B cell (primary cell): ENCODE results near the gene NDUFV3. TPM values are rescaled to one million over a fixed set of nuclear protein-coding genes. Genes with fewer than 3 reads are reported as not detected.

Source experiments
- ATAC-seq: fragments of 200-7000 bp; cut with Tn5 transposase; one replicate; pipeline ENCODE4 v1.10.0; 2021; ENCODE audit warnings: low read depth, mild to moderate bottlenecking, moderate number of reproducible peaks, moderate library complexity
- CTCF ChIA-PET: fragments of 350-600 bp; sonication (Branson Sonifier 250); formaldehyde crosslinking; loops from one replicate; lab custom pipeline; 2021; ENCODE audit warnings: antibody characterized with exemption, inconsistent platforms; lab: Charles Lee
- POLR2A ChIA-PET: fragments of 350-600 bp; sonication (Branson Sonifier 250); formaldehyde crosslinking; loops from one replicate; lab custom pipeline; 2021; ENCODE audit warnings: antibody characterized with exemption; lab: Charles Lee
- DNase-seq: peaks from one replicate; pipeline ENCODE4 v3.0.0; 2013
- H2AFZ ChIP-seq: 2 replicates; pipeline ENCODE4 v1.6.1; 2012; ENCODE audit warnings: mild to moderate bottlenecking, low read depth, low read length; ENCODE audit not compliant: insufficient read depth, poor library complexity, severe bottlenecking
- H3K27ac ChIP-seq, 2 donors: 1 replicate in 1 of 2; 2 replicates in 1 of 2; pipeline ENCODE4 v1.5.1; 2012 to 2013; ENCODE audit warnings: low read length in 2 of 2, mild to moderate bottlenecking in 2 of 2, moderate library complexity in 1 of 2
- H3K27me3 ChIP-seq, 4 experiments: fragments of 200-600 bp in 1 of 4; sonication (generic) in 1 of 4; replicated peaks in 1 of 4; 1 replicate in 2 of 4; 2 replicates in 2 of 4; pipeline versions ENCODE4 v1.6.1 to v1.7.0; 2013 to 2016; ENCODE audit warnings: low read length in 3 of 4, mild to moderate bottlenecking in 2 of 4, mixed read lengths in 1 of 4, moderate library complexity in 1 of 4; ENCODE audit not compliant: insufficient read depth in 4 of 4, control insufficient read depth in 3 of 4; ENCODE audit errors: control extremely low read depth in 1 of 4
- H3K36me3 ChIP-seq, 2 experiments: replicated peaks in 1 of 2; 1 replicate in 1 of 2; 2 replicates in 1 of 2; pipeline versions ENCODE4 v1.6.1 to v1.7.1; 2013; ENCODE audit warnings: low read length in 1 of 2; ENCODE audit not compliant: insufficient read depth in 2 of 2, control insufficient read depth in 1 of 2; ENCODE audit errors: control extremely low read depth in 1 of 2, extremely low read depth in 1 of 2
- H3K4me1 ChIP-seq, 2 donors: fragments of 200-600 bp in 1 of 2; sonication (generic) in 1 of 2; 1 replicate in 1 of 2; 2 replicates in 1 of 2; pipeline versions ENCODE4 v1.5.1 to v1.6.1; 2013 to 2017; ENCODE audit warnings: low read length in 2 of 2; ENCODE audit not compliant: control insufficient read depth in 2 of 2, insufficient read depth in 2 of 2
- H3K4me2 ChIP-seq: replicated peaks from 2 replicates; pipeline ENCODE3; 2012; ENCODE audit warnings: mild to moderate bottlenecking, low read depth, low read length; ENCODE audit not compliant: poor library complexity, severe bottlenecking
- H3K4me3 ChIP-seq, 5 experiments: fragments of 200-600 bp in 1 of 5; sonication (generic) in 1 of 5; 1 replicate in 3 of 5; 2 replicates in 2 of 5; pipeline versions ENCODE4 v1.5.1 to v1.7.0; 2011 to 2016; ENCODE audit warnings: low read length in 4 of 5, mild to moderate bottlenecking in 4 of 5, low read depth in 2 of 5, control low read depth in 1 of 5, moderate library complexity in 1 of 5; ENCODE audit not compliant: insufficient read depth in 1 of 5; ENCODE audit errors: control extremely low read depth in 1 of 5, extremely low read depth in 1 of 5
- H3K79me2 ChIP-seq: fragments of 200-600 bp; sonication (generic); one replicate; pipeline ENCODE4 v1.6.0; 2016; ENCODE audit warnings: low read length; ENCODE audit not compliant: control insufficient read depth, insufficient read depth
- H3K9ac ChIP-seq: fragments of 200-600 bp; sonication (generic); 2 replicates; pipeline ENCODE4 v1.6.1; 2017; ENCODE audit warnings: mild to moderate bottlenecking, low read length, moderate library complexity
- H3K9me3 ChIP-seq, 3 donors: one replicate each; pipeline versions ENCODE4 v1.6.1 to v1.7.1; 2013; ENCODE audit warnings: low read length in 2 of 3; ENCODE audit not compliant: control insufficient read depth in 2 of 3, insufficient read depth in 1 of 3; ENCODE audit errors: control extremely low read depth in 1 of 3
- H4K20me1 ChIP-seq: 2 replicates; pipeline ENCODE4 v1.6.0; 2012; ENCODE audit warnings: mild to moderate bottlenecking, low read length; ENCODE audit not compliant: insufficient read depth, control insufficient read depth, poor library complexity, severe bottlenecking
- H3K27ac Mint-ChIP-seq: one replicate; pipeline ENCODE4 v1.8.0; 2021; ENCODE audit warnings: mixed read lengths
- H3K27me3 Mint-ChIP-seq: one replicate; pipeline ENCODE4 v1.8.0; 2021; ENCODE audit warnings: mixed read lengths
- H3K4me1 Mint-ChIP-seq: one replicate; pipeline ENCODE4 v1.8.0; 2021; ENCODE audit warnings: mixed read lengths
- H3K4me3 Mint-ChIP-seq: one replicate; pipeline ENCODE4 v1.8.0; 2021; ENCODE audit warnings: mixed read lengths
- H3K9me3 Mint-ChIP-seq: one replicate; pipeline ENCODE4 v1.8.0; 2022; ENCODE audit warnings: mixed read lengths; ENCODE audit not compliant: insufficient read depth
- CTCF ChIP-seq: fragments of 200-600 bp; IDR thresholded peaks from one replicate; pipeline ENCODE4 v1.8.0; 2022; ENCODE audit warnings: antibody characterized with exemption, mild to moderate bottlenecking
- EZH2 ChIP-seq: IDR thresholded peaks from 2 replicates; pipeline ENCODE4 v1.6.1; 2012; ENCODE audit warnings: borderline replicate concordance, low read depth, mild to moderate bottlenecking, moderate library complexity, low read length; ENCODE audit not compliant: insufficient read depth, poor library complexity, severe bottlenecking
- WGBS: methylation state at CpG from one replicate; pipeline ENCODE4 v1.1.5; 2013; ENCODE audit warnings: missing lambda C conversion rate; ENCODE audit not compliant: insufficient coverage; 5-methylcytosine and 5-hydroxymethylcytosine counted together
- intact Hi-C: fragments of 100-400 bp; cut with micrococcal nuclease; formaldehyde crosslinking; loops from one replicate; pipeline ENCODE4 v1.10.0; 2022
- polyA plus RNA-seq: library from polyadenylated mRNA; depleted of rRNA; stranded (reverse); fragments of >200 nt; gene quantifications from 2 replicates; pipeline ENCODE4 v1.2.3, GENCODE V29; 2012
- total RNA-seq, 2 donors: library from RNA; stranded (reverse); fragments of 120-200 nt in 1 of 2; gene quantifications; 1 replicate in 1 of 2; 2 replicates in 1 of 2; pipeline versions ENCODE4 v1.2.3 to v1.2.4, GENCODE V29; 2013 to 2022

NDUFV3 gene
- total and polyA plus RNA-seq, 2 donors (not counting 1 experiment from before 2014, with no cell fraction given), result 14.0 to 29.7 TPM

GRCh38 chr21:42857216-42857615 lies 35.9 kb upstream of the NDUFV3 start:
- Histone ChIP-seq H3K4me1 (no peaks in the 10 kb centered on the region), H3K4me2 (no peak overlapping the region), H3K9ac (no peak overlapping the region), H3K4me3 (no peak overlapping the region), H3K9me3 (no peaks in the 10 kb centered on the region), H3K36me3 (peaks cover 2 to 75% of the 10 kb centered on the region in 2 experiments), H3K79me2 (peaks cover 15% of the 10 kb centered on the region), H4K20me1 (peaks cover 9% of the 10 kb centered on the region), H3K27me3 (no peaks in the 10 kb centered on the region), H2AFZ (no peak overlapping the region), H3K27ac (no peak overlapping the region)
- CTCF ChIA-PET, result no interaction called here
- no peak for TF ChIP-seq CTCF
- TF ChIP-seq EZH2, result no peak
- Mint-ChIP-seq H3K9me3 (no peaks in the 10 kb centered on the region), H3K4me1 (no peaks in the 10 kb centered on the region), H3K4me3 (no peak overlapping the region), H3K27ac (no peak overlapping the region), H3K27me3 (no peaks in the 10 kb centered on the region)
- ATAC-seq (no peak), DNase-seq (no peak)
- POLR2A ChIA-PET, result no interaction called here
- intact Hi-C loops, result no loop called here
- 97% methylated on average over 7 of the region's 11 CpGs for WGBS

- H2AFZ ChIP-seq, result no peak overlapping the region
- Mint-ChIP-seq H3K27ac (no peak overlapping the region), H3K27me3 (no peaks in the 10 kb centered on the region), H3K4me3 (no peak overlapping the region), H3K9me3 (no peaks in the 10 kb centered on the region), H3K4me1 (no peaks in the 10 kb centered on the region)
- no peak overlapping the region for H3K4me2 ChIP-seq
- H3K4me3 ChIP-seq, result no peak overlapping the region
- intact Hi-C loops, result no loop called here
- no peak overlapping the region for H3K9ac ChIP-seq
- H3K79me2 ChIP-seq, result peaks cover 25% of the 10 kb centered on the region
- POLR2A ChIA-PET, result no interaction called here
- ATAC-seq, result no peak
- no peaks in the 10 kb centered on the region for H3K4me1 ChIP-seq
- peaks cover 19% of the 10 kb centered on the region for H4K20me1 ChIP-seq
- peaks cover 2 to 77% of the 10 kb centered on the region in 2 experiments for H3K36me3 ChIP-seq
- no peak overlapping the region for H3K27ac ChIP-seq
- no peak for DNase-seq
- H3K27me3 ChIP-seq, result no peaks in the 10 kb centered on the region
- no peaks in the 10 kb centered on the region for H3K9me3 ChIP-seq
- WGBS, result 79% methylated on average over 7 of the region's 19 CpGs
- CTCF ChIA-PET, result interaction anchor here (0.7 kb wide), 1 partner anchor 1209 kb away, joined by 3 read pairs; no protein-coding TSS in a partner anchor
- TF ChIP-seq CTCF (no peak), EZH2 (no peak)
Measured at GRCh38 chr21:42858185-42858847, 34.8 kb upstream of the NDUFV3 start.
